ENCODE results near the gene RBM38. TPM values are rescaled to one million over a fixed set of nuclear protein-coding genes. Genes with fewer than 3 reads are reported as not detected.
"Not testable (repeated sequence)": the region's sequence is repeated elsewhere in the genome, so short reads cannot be mapped to it uniquely, and the experiment has no call there.

Gene RBM38
- total RNA-seq, 6 experiments from 2014 or later = 3.7 to 5.7 (median 4.6) TPM

- no peak for TF ChIP-seq CTCF (IDR thresholded peaks at IDR 0.05)
- Mint-ChIP-seq H3K36me3 (ENCODE audit: low read depth) (no peaks in the 10 kb centered on the region), H3K4me3 (no peak overlapping the region), H3K27me3 (ENCODE audit: insufficient read depth) (peaks cover 44% of the 10 kb centered on the region), H3K4me1 (ENCODE audit: low read depth) (no peaks in the 10 kb centered on the region), H3K27ac (no peak overlapping the region), H3K9me3 (no peaks in the 10 kb centered on the region)
- DNase-seq = no peak
Measured at GRCh38 chr20:57417051-57417689, 26.0 kb downstream of the RBM38 start.

- Mint-ChIP-seq H3K4me3 (no peak overlapping the region), H3K27ac (no peak overlapping the region), H3K9me3 (no peaks in the 10 kb centered on the region), H3K36me3 (ENCODE audit: low read depth) (no peaks in the 10 kb centered on the region), H3K4me1 (ENCODE audit: low read depth) (no peaks in the 10 kb centered on the region), H3K27me3 (ENCODE audit: insufficient read depth) (peaks cover 37% of the 10 kb centered on the region)
- TF ChIP-seq CTCF (IDR thresholded peaks at IDR 0.05) = no peak
- DNase-seq = no peak
Measured at GRCh38 chr20:57417830-57418780, 26.9 kb downstream of the RBM38 start.

DNA sequence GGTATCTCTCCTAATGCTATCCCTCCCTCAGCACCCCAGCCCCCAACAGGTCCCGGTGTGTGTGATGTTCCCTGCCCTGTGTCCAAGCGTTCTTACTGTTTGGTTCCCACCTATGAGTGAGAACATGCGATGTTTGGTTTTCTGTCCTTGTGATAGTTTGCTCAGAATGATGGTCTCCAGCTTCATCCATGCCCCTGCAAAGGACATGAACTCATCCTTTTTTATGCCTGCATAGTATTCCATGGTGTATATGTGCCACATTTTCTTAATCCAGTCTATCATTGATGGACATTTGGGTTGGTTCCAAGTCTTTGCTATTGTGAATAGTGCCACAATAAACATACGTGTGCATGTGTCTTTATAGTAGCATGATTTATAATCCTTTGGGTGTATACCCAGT lies 28.3 kb downstream of the RBM38 start:
- not testable (repeated sequence) for H3K27ac Mint-ChIP-seq; H3K4me3 Mint-ChIP-seq; DNase-seq; H3K9me3 Mint-ChIP-seq; H3K4me1 Mint-ChIP-seq (ENCODE audit: low read depth); H3K36me3 Mint-ChIP-seq (ENCODE audit: low read depth)
- peaks cover 35% of the 10 kb centered on the region for H3K27me3 Mint-ChIP-seq (ENCODE audit: insufficient read depth)

- H3K9me3 Mint-ChIP-seq = no peaks in the 10 kb centered on the region
- no peak overlapping the region for H3K4me3 Mint-ChIP-seq
- no peaks in the 10 kb centered on the region for H3K36me3 Mint-ChIP-seq (ENCODE audit: low read depth)
- no peaks in the 10 kb centered on the region for H3K4me1 Mint-ChIP-seq (ENCODE audit: low read depth)
- H3K27ac Mint-ChIP-seq = no peak overlapping the region
- no peak for TF ChIP-seq CTCF (IDR thresholded peaks at IDR 0.05)
- no peak for DNase-seq
- peaks cover 39% of the 10 kb centered on the region for H3K27me3 Mint-ChIP-seq (ENCODE audit: insufficient read depth)
Measured at GRCh38 chr20:57420571-57421252, 29.5 kb downstream of the RBM38 start.

DNA sequence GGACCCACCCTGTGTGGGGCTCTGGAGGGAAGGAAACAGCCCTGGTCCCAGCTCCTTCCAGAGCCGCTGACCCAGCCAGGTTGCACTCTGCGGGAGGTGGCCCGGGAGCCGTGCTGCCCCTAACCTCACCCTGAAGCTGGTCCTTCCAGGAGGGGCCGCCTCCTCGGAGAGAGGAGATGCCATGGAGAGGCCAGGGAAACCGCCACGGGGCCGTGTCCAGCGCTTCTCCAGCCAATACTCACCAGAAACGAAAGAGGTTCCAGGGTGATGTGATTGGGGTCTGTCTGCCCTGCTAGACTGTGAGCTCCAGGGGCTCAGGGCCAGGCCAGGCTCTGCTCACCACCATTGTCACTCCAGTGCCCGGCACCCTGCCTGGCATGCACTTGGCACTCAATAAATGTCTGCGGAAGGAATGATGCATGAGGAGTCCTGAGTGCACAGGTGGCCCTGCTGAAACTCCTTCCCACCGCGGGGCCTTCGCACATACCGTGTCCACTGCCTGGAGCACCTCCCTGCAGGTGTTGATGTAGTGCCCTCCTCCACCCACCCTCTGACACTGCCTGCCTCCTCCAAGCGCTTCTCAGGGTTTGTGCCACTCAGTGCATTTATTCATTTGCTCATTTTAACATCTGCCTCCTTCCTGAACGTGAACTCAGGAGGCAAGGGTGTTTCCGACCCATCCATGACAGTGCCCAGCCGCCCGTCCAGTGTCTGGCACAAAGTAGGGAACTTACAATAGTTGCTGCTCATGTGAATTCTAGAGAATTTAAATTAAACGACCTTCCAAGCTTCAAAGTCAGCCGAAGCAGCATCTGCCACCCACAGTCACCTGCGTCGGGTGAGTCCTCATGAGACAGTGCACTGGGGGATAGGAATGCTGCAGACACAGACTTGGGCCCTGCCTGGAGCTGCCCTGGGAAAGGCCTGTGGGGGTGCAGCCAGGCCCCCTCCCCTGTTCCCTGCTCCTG lies 30.3 kb downstream of the RBM38 start:
- no peak for DNase-seq
- Mint-ChIP-seq H3K27ac (no peak overlapping the region), H3K9me3 (no peaks in the 10 kb centered on the region), H3K36me3 (ENCODE audit: low read depth) (no peaks in the 10 kb centered on the region), H3K4me3 (no peak overlapping the region), H3K4me1 (ENCODE audit: low read depth) (no peaks in the 10 kb centered on the region), H3K27me3 (ENCODE audit: insufficient read depth) (peaks cover 40% of the 10 kb centered on the region)
- TF ChIP-seq CTCF (IDR thresholded peaks at IDR 0.05) = no peak

Measured in HFFc6 (cell line).